Globus pallidus (tissue), 1 donor: ENCODE data around the gene CACNA2D2.

ENCODE experiments used
- DNase-seq: peaks from one replicate; pipeline ENCODE4 v3.0.0-alpha.2; 2015; ENCODE audit warnings: low spot score

Gene CACNA2D2

GRCh38 chr3:50495609-50496423, 7.6 kb downstream of the CACNA2D2 start:
- DNase-seq: no peak

- no peak for DNase-seq
Observed at GRCh38 chr3:50494126-50494525, 9.3 kb downstream of the CACNA2D2 start.

GRCh38 chr3:50493623-50494022, 9.8 kb downstream of the CACNA2D2 start:
- DNase-seq: no peak

- DNase-seq: no peak
Observed at GRCh38 chr3:50493086-50493485, 10.3 kb downstream of the CACNA2D2 start.

- DNase-seq: no peak
Observed at GRCh38 chr3:50491023-50491422, 12.4 kb downstream of the CACNA2D2 start.

GRCh38 chr3:50490424-50490823, 13.0 kb downstream of the CACNA2D2 start:
- no peak for DNase-seq

- DNase-seq: no peak
Observed at GRCh38 chr3:50487181-50487580, 16.3 kb downstream of the CACNA2D2 start.

- no peak for DNase-seq
Observed at GRCh38 chr3:50486219-50486888, 17.1 kb downstream of the CACNA2D2 start.

- DNase-seq: no peak
Observed at GRCh38 chr3:50484722-50485121, 18.7 kb downstream of the CACNA2D2 start.

GRCh38 chr3:50483374-50483773, 20.1 kb downstream of the CACNA2D2 start:
- no peak for DNase-seq

GRCh38 chr3:50481992-50482391, 21.4 kb downstream of the CACNA2D2 start:
- no peak for DNase-seq

- no peak for DNase-seq
Observed at GRCh38 chr3:50480471-50480870, 23.0 kb downstream of the CACNA2D2 start.

GRCh38 chr3:50479523-50479922, 23.9 kb downstream of the CACNA2D2 start:
- DNase-seq: no peak

GRCh38 chr3:50478671-50479260, 24.7 kb downstream of the CACNA2D2 start:
- no peak for DNase-seq

GRCh38 chr3:50478051-50478450, 25.4 kb downstream of the CACNA2D2 start:
- no peak for DNase-seq

- DNase-seq: no peak
Observed at GRCh38 chr3:50475348-50475747, 28.1 kb downstream of the CACNA2D2 start.

GRCh38 chr3:50474717-50475116, 28.7 kb downstream of the CACNA2D2 start:
- DNase-seq: no peak

- DNase-seq: peak; percentile 5
Observed at GRCh38 chr3:50473768-50474167, 29.7 kb downstream of the CACNA2D2 start.

GRCh38 chr3:50472958-50473357, 30.5 kb downstream of the CACNA2D2 start:
- DNase-seq: no peak

GRCh38 chr3:50470658-50471057, 32.8 kb downstream of the CACNA2D2 start:
- no peak for DNase-seq

GRCh38 chr3:50467919-50468318, 35.5 kb downstream of the CACNA2D2 start:
- no peak for DNase-seq

- no peak for DNase-seq
Observed at GRCh38 chr3:50466177-50466576, 37.3 kb downstream of the CACNA2D2 start.

- DNase-seq: no peak
Observed at GRCh38 chr3:50464569-50464968, 38.9 kb downstream of the CACNA2D2 start.
